ENCODE results near the gene CYP46A1. TPM values are rescaled to one million over a fixed set of nuclear protein-coding genes. Genes with fewer than 3 reads are reported as not detected.
A peak's percentile ranks its signal among the peaks of the same experiment; 100 is the strongest.

CYP46A1 gene
- total RNA-seq, 1 donor from 2014 or later = 1.3 TPM

DNA sequence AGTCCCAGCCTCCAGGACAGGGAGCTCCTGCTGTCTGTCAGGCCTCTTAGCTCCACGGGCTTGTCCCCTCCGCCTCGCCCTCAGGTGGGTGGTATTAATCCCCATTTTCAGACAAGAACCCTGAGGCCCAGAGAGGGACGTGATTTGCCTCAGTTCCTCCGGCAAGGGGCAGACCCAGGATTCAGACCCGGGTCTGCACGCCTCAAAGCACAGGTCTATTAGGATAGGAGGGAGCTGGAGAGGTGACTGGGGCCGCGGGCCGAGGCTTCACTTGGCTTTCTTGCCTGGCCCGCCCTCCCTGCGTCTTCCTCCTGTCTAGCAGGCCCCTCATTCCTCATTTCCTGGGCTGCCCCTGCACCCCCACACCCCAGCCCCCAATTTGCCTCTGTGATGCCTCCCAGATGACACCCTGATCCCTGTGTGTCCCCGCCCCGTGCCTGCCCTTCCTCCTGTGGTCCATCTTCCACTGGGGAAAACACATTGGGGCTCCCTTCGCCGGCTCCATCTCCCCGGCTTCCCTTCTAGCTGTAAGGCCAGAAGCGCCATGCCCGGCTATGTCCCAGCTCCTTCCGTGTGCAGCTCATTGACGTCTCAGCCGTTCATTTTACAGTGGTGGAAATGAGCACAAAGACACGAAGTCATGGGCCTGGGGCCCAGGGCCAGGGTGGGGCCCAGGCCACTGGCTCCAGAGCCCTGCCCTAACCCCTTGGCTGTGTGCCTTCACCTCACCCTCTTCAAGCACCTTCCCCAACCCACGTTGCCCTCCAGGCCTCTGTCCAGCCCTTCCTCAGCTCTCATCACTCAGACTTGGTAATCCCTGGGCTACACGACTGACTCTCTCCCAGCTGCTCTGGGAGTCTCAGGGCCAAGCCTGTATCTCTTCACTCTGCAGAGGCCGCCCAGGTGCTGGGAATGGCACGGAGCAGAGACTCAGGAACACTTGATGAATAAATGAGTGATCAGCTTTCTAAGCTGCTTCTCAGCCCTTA lies 15.5 kb upstream of the CYP46A1 start:
- TF ChIP-seq, protein P1, sequence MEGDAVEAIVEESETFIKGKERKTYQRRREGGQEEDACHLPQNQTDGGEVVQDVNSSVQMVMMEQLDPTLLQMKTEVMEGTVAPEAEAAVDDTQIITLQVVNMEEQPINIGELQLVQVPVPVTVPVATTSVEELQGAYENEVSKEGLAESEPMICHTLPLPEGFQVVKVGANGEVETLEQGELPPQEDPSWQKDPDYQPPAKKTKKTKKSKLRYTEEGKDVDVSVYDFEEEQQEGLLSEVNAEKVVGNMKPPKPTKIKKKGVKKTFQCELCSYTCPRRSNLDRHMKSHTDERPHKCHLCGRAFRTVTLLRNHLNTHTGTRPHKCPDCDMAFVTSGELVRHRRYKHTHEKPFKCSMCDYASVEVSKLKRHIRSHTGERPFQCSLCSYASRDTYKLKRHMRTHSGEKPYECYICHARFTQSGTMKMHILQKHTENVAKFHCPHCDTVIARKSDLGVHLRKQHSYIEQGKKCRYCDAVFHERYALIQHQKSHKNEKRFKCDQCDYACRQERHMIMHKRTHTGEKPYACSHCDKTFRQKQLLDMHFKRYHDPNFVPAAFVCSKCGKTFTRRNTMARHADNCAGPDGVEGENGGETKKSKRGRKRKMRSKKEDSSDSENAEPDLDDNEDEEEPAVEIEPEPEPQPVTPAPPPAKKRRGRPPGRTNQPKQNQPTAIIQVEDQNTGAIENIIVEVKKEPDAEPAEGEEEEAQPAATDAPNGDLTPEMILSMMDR (IDR thresholded peaks at IDR 0.05) = no peak
- no peak for ATAC-seq
- Histone ChIP-seq H3K27ac (no peak overlapping the region), H3K9me3 (no peaks in the 10 kb centered on the region), H3K4me3 (no peak overlapping the region), H3K27me3 (no peaks in the 10 kb centered on the region), H3K36me3 (no peaks in the 10 kb centered on the region), H3K4me1 (no peaks in the 10 kb centered on the region)
- intact Hi-C loops (cut with DNase I) = no loop called here
- DNase-seq = peak; percentile 55

DNA sequence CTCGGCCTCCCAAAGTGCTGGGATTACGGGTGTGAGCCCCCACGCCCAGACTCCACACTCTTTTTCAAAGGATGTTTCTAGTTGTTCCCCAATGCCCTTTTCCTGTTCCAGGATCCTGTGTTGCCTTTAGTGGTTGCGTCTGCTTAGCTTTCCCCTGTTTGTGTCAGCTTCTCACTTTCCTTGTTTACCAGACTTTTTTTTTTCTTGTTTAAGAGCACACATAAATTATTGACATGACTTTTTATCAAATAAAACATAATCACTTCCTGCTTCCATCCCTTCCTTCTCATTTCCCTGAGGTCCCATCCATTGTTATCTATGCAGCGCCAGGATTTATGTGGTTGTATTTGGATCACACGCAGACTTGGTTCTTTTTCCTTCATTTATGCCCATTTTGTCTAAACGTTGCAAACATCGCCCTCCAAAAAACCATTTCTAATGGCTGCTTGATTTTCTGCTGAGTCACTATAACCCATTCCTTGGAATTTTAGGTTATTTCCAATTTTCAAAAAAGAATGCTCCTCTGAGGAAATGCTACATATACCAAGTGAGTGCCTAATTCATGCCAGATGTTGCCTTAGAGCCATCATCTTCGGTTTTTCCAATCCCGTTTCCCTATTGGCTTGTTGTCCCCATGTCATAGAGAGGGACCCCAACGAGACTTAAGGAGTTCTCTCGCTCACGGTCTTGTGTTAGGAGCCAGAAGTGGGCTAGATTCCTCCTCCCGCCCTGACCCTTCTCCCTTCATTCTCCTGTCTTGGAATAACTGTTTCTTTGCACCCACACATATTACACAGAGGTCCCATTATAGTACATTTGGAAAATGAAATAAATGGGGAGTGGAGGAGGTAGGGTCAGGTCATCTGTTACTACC lies 13.5 kb upstream of the CYP46A1 start:
- Histone ChIP-seq H3K36me3 (no peaks in the 10 kb centered on the region), H3K9me3 (no peaks in the 10 kb centered on the region), H3K27me3 (no peaks in the 10 kb centered on the region), H3K4me3 (no peak overlapping the region), H3K27ac (no peak overlapping the region), H3K4me1 (no peaks in the 10 kb centered on the region)
- DNase-seq = no peak
- TF ChIP-seq, protein P1 (IDR thresholded peaks at IDR 0.05) = no peak
- intact Hi-C loops (cut with DNase I) = no loop called here
- ATAC-seq = no peak

DNA sequence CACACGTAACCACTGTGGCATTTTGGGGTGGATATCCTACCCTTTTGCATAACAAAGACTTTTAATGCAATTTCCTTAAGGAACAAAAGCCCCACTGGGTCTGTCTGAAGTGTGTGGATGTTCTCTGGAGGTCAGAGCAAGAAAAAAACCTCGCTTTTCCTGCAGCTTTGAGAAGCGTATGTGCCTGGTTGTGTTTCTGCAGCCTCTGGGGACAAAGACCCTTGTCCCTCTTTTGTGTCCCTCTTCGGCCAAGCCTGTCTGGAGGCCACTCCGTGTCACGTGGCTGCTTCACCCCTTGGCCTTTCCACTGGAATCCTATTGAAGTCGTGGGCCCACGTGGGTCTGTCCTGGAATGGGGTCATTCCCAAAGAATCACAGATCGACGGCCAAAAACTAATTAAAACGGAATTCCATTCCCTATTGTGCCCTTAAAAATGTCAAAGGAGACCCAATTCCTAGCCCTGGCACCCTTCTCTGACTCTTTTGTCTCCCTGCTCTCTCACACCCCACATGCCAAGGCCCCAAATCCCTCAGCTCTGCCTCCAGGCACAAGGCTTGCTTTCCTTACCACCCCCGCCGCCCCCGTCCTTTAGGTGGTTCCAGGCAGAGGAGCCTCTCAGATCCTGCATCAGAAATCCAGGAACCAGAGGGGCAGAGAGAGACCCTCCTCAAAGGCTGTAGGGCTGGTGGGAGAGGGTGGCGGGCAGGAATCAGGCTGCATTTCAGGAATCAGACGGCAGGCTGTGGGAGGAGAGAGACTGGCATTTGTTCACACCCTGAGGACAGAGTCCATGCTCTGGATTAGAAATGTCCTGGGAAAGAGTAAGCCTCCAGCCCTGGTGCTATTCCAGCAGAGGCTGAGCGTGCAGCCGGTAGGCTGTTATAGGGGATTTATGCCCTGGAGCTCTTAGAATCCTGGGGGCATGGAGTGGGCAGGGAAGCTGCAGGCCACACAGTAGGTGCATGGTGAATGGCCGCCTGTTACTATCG lies 12.6 kb upstream of the CYP46A1 start:
- no peak for ATAC-seq

DNA sequence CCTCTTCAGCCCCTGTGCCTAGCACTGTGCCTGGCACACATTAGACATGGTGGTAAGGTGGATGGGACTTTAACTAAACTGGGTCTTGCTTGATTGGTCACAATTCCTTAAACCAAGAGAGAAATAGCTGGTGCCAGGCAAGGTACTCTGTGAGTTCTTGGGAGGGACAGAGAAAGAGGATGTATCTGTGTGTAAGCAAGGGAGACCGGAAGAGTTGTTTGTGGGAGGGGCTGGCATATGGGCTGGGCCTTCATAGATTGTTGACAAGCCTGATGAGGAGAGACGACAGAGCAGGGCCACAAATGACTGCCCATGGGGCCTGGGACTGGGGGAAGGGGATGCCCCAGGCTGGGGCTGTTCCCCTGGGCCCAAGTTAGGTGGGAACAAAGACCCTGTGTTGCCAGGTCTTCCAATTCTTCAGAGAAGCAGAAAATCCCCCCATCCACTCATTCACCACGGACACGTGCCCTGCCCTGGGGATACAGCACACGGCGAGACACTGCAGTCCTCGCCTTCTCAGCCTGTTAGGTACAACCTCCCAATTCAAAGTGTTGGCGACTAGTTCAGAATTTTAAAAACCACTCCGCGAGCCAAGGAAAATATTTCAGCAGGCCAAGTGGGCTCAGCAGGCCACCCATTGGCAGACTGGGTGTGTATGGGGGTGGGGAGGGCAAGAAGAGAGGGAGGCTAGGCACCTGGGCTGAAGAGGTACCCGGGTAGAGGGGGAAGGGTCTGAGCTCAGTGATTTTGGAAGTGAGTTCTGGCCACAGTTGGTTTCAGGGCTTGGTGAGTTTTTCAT lies 11.4 kb upstream of the CYP46A1 start:
- peak; percentile 5 for ATAC-seq
- no peak overlapping the region for H3K4me3 ChIP-seq
- H3K9me3 ChIP-seq = no peaks in the 10 kb centered on the region
- TF ChIP-seq, protein P1 (IDR thresholded peaks at IDR 0.05) = no peak
- H3K4me1 ChIP-seq = no peaks in the 10 kb centered on the region
- DNase-seq = peak; percentile 49
- intact Hi-C loops (cut with DNase I) = no loop called here
- no peaks in the 10 kb centered on the region for H3K27me3 ChIP-seq
- no peaks in the 10 kb centered on the region for H3K36me3 ChIP-seq
- no peak overlapping the region for H3K27ac ChIP-seq

More for the DNA sequence above, 12.6 kb upstream of the CYP46A1 start:
- peak; percentile 44 for DNase-seq
- H3K9me3 ChIP-seq = no peaks in the 10 kb centered on the region
- H3K27ac ChIP-seq = no peak overlapping the region
- no peaks in the 10 kb centered on the region for H3K4me1 ChIP-seq
- intact Hi-C loops (cut with DNase I) = no loop called here
- TF ChIP-seq, protein P1 (IDR thresholded peaks at IDR 0.05) = no peak
- H3K36me3 ChIP-seq = no peaks in the 10 kb centered on the region
- no peak overlapping the region for H3K4me3 ChIP-seq
- no peaks in the 10 kb centered on the region for H3K27me3 ChIP-seq
